Thoracic aorta (tissue), 2 donors: Measurements from ENCODE around the gene MICU1. TPM values are rescaled to one million over a fixed set of nuclear protein-coding genes. Genes with fewer than 3 reads are reported as not detected.

Experiments
- ATAC-seq: fragments of 150-250 bp; one replicate; pipeline ENCODE4 v1.8.0; 2017; ENCODE audit warnings: low read depth; ENCODE audit not compliant: insufficient number of reproducible peaks, low FRiP score
- DNase-seq: peaks from one replicate; pipeline ENCODE4 v3.0.0-alpha.2; 2020; ENCODE audit warnings: low spot score
- H3K27ac ChIP-seq, 2 donors: fragments of 200-600 bp; sonication (generic); 1 replicate in 1 of 2; 2 replicates in 1 of 2; pipeline ENCODE4 v1.5.1; 2016; ENCODE audit warnings: mild to moderate bottlenecking in 2 of 2, moderate library complexity in 2 of 2
- H3K27me3 ChIP-seq: fragments of 200-600 bp; sonication (generic); replicated peaks from 2 replicates; pipeline ENCODE4 v1.6.0; 2016; ENCODE audit warnings: mild to moderate bottlenecking; ENCODE audit not compliant: insufficient read depth
- H3K36me3 ChIP-seq: fragments of 200-600 bp; sonication (generic); one replicate; pipeline ENCODE4 v1.5.1; 2016
- H3K4me1 ChIP-seq, 2 donors: fragments of 200-600 bp; sonication (generic); 1 replicate in 1 of 2; 2 replicates in 1 of 2; pipeline versions ENCODE4 v1.5.1 to v1.6.0; 2016; ENCODE audit warnings: low read depth in 2 of 2, mild to moderate bottlenecking in 1 of 2; ENCODE audit not compliant: control insufficient read depth in 1 of 2
- H3K4me3 ChIP-seq: fragments of 200-600 bp; sonication (generic); 2 replicates; pipeline ENCODE4 v1.5.1; 2016; ENCODE audit warnings: mild to moderate bottlenecking
- H3K9me3 ChIP-seq: fragments of 200-600 bp; sonication (generic); 2 replicates; pipeline ENCODE4 v1.5.1; 2016
- CTCF ChIP-seq: fragments of 200-600 bp; sonication (generic); IDR thresholded peaks from one replicate; pipeline ENCODE4 v1.5.1; 2019; ENCODE audit warnings: antibody characterized with exemption
- total RNA-seq, 2 donors: library from RNA; depleted of rRNA; stranded (reverse); fragments of >200 nt; gene quantifications; one replicate each; pipeline versions ENCODE4 v1.1.0 to v1.2.3, GENCODE V29; 2016

The MICU1 gene
- total RNA-seq, 2 donors from 2014 or later: 37.4 to 63.5 TPM

GRCh38 chr10:72626444-72626754, 520 bp upstream of the MICU1 start:
- ATAC-seq (no peak), DNase-seq (no peak)
- H3K27me3 ChIP-seq: no peaks in the 10 kb centered on the region
- no peaks in the 10 kb centered on the region for H3K36me3 ChIP-seq
- no peak for TF ChIP-seq CTCF
- peak overlapping the region; percentile 73 to 83 for H3K27ac ChIP-seq
- H3K9me3 ChIP-seq: no peaks in the 10 kb centered on the region
- peaks cover 10 to 17% of the 10 kb centered on the region in 2 donors for H3K4me1 ChIP-seq
- peak overlapping the region; percentile 92 for H3K4me3 ChIP-seq

- Histone ChIP-seq H3K27me3 (no peaks in the 10 kb centered on the region), H3K36me3 (no peaks in the 10 kb centered on the region), H3K4me3 (peak overlapping the region; percentile 92), H3K27ac (peak overlapping the region; percentile 73 to 83), H3K4me1 (peaks cover 10 to 17% of the 10 kb centered on the region in 2 donors), H3K9me3 (no peaks in the 10 kb centered on the region)
- no peak for TF ChIP-seq CTCF
- ATAC-seq (no peak), DNase-seq (no peak)
Measured at GRCh38 chr10:72625276-72625607, 637 bp downstream of the MICU1 start.

GRCh38 chr10:72622271-72622670, 3.6 kb downstream of the MICU1 start:
- Histone ChIP-seq H3K4me1 (peaks cover 10 to 17% of the 10 kb centered on the region in 2 donors), H3K4me3 (no peak overlapping the region), H3K27ac (no peak overlapping the region), H3K36me3 (no peaks in the 10 kb centered on the region), H3K27me3 (no peaks in the 10 kb centered on the region), H3K9me3 (no peaks in the 10 kb centered on the region)
- no peak for TF ChIP-seq CTCF
- no peak for ATAC-seq
- no peak for DNase-seq

- no peak overlapping the region for H3K4me3 ChIP-seq
- H3K27ac ChIP-seq: no peak overlapping the region
- no peaks in the 10 kb centered on the region for H3K27me3 ChIP-seq
- no peak for ATAC-seq
- no peaks in the 10 kb centered on the region for H3K36me3 ChIP-seq
- DNase-seq: no peak
- H3K9me3 ChIP-seq: no peaks in the 10 kb centered on the region
- H3K4me1 ChIP-seq: peaks cover 0 to 5% of the 10 kb centered on the region in 2 donors
- no peak for TF ChIP-seq CTCF
Measured at GRCh38 chr10:72616716-72617115, 9.2 kb downstream of the MICU1 start.

GRCh38 chr10:72615970-72616369, 9.9 kb downstream of the MICU1 start:
- H3K27ac ChIP-seq: no peak overlapping the region
- no peak overlapping the region for H3K4me3 ChIP-seq
- TF ChIP-seq CTCF: no peak
- peaks cover 0 to 5% of the 10 kb centered on the region in 2 donors for H3K4me1 ChIP-seq
- no peaks in the 10 kb centered on the region for H3K36me3 ChIP-seq
- no peaks in the 10 kb centered on the region for H3K27me3 ChIP-seq
- ATAC-seq (no peak), DNase-seq (no peak)
- H3K9me3 ChIP-seq: no peaks in the 10 kb centered on the region
